ENCODE results near the gene NUDT10.
A peak's percentile ranks its signal among the peaks of the same experiment; 100 is the strongest.

Gene NUDT10

DNA sequence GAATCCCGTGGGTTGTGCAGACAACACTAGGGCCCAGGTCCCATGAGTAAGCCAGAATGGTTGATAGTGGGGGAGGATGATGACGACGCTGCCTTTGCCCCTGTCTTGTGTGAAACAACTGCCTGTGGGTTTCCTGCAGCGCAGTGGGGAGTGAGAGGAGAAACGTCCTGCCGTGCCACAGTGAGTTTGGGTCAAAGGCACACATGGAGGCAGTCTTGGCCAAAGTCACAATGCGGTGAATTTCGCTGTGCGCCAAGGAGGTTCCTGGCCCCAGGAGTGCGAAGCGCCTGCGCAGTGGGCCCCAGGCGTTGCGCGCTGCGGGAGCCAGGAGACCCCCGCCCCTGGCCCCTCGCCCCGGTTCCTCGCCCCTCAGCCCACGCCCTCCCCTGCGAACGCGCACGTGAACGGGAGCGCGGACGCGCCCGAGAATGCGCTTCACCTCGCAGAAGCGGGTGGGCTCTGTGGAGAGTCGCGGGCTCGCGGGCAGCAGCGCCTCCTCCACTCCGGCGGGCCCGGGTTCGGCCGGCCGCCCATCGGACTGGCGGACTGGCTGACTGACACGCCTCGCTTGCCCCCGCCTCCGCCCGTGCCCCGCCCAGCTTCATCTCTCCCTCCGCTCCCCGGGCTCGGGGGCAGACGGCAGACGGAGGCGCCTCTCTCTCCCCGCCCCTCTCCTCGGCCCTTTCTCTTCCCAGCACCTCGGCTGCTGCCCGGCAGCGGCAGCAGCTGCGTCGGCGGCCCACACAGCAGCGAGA lies at the start of gene NUDT10:
TSS of gene NUDT10 (plus strand) at position 635 of the 755 bp plus-strand sequence. CDS start 144 bp downstream, outside the sequence.
- peak; percentile 94 for DNase-seq (ENCODE audit: low read depth, low spot score)

- DNase-seq (ENCODE audit: low read depth, low spot score), result no peak
These were observed 40.2 kb upstream of the NUDT10 start for GRCh38 chrX:51292421-51292820.

DNA sequence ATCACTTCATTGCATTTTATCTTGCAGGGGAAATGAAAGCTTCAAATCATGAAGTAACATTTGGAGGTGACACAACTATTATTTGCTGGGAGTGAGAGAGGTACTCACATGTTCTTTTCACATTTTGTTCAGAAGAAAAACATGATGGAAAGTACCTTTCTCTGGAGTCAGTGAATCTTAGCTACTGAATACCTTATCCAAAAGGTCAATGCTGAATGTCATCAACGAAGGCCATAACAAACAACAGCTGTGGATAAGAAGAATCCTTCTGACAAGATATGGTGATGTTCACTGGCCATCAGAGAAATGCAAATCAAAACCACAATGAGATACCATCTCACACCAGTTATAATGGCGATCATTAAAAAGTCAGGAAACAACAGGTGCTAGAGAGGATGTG lies 36.5 kb upstream of the NUDT10 start:
- no peak for DNase-seq (ENCODE audit: low read depth, low spot score)

- DNase-seq (ENCODE audit: low read depth, low spot score), result no peak
These were observed 16.4 kb upstream of the NUDT10 start for GRCh38 chrX:51316271-51316670.

DNA sequence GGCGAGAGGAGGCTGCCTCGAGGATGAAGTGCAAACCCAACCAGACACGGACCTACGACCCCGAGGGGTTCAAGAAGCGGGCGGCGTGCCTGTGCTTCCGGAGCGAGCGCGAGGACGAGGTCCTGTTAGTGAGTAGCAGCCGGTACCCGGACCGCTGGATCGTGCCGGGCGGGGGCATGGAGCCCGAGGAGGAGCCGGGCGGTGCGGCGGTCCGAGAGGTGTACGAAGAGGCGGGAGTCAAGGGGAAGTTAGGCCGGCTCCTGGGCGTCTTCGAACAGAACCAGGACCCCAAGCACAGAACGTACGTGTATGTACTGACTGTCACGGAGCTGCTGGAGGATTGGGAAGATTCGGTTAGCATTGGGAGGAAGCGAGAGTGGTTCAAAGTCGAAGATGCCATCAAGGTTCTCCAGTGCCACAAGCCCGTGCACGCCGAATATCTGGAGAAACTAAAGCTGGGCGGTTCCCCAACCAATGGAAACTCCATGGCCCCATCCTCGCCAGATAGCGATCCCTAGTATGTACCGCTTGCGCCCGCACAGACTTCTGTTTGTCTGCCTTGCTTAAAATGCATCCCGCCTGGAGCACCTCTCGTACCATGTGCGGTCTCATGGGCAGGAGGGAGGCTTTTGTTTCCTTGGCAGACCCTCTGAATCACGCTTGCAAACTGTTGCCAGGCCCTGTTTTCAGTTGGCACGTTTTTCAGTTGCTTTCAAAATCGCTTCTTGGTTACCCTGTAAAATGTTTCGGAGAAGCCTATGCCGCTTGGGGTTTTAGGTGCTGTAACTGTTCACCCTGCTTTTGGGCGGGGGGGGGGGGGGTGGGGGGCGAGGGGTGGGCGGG lies 542 bp downstream of the NUDT10 start:
- DNase-seq (ENCODE audit: low read depth, low spot score), result peak; percentile 46

DNA sequence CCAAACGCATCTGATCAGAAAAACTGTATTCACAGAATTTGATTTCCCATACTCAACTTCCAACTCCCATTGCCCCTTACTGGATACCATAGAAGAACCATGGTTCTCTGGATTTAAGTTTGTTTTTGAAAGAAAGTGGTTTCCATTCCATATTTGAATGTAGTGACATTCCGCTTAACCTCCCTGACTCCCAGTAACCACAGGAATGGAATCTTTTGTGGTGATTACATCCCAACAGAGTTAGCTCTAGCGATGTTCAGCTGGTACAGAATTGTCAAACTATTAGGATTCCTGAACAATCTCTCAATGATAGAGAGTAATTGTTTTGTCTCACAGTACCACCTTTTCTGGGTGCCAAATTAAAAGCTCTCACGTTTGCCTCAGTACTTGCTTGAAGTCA lies 1.7 kb downstream of the NUDT10 start:
- no peak for DNase-seq (ENCODE audit: low read depth, low spot score)

DNA sequence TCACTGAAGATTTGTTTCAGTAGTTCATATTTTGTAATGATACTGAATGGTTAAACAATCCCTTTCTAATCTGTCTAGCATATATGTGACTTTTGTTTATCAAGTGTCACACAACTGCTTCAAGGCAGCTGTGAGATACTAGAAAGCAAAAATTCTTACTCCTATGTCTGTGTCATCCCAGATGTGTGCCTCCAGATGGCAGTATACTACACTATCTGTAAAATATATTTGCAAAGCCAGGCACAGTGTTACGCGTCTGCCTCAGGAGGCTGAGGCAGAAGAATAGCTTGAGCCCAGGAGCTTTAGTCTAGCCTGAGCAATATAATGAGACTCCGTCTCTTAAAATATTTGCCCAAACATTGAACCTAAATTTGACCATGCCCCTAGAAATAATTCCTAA lies 4.0 kb downstream of the NUDT10 start:
- peak; percentile 36 for DNase-seq (ENCODE audit: low read depth, low spot score)

DNA sequence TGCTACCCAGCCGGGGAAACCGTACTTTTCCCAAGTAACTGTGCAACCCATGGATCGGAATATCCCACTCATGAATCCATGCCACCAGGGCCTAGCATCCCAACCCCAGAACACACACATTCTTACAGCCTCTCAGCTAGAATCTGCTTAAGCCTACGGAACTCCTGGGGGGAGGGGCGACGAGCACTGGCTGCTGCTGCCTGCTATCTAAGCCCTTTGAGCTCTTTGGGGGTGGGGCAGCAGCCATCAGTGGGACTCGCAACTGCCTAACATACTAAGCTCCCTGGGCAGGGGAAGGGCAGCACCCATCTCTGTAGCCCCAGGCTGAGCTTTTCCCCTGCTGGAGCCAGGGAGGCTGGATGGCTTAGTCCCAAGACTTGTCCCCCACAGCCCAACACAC lies 28.6 kb downstream of the NUDT10 start:
- DNase-seq (ENCODE audit: low read depth, low spot score), result peak; percentile 75

- DNase-seq (ENCODE audit: low read depth, low spot score), result no peak
These were observed 44.0 kb downstream of the NUDT10 start for GRCh38 chrX:51376672-51377071.

All from ELF-1 (cell line).